Measurements from ENCODE around the gene EIF2A.
"Not testable (repeated sequence)": the region's sequence is repeated elsewhere in the genome, so short reads cannot be mapped to it uniquely, and the experiment has no call there.

The EIF2A gene

DNA sequence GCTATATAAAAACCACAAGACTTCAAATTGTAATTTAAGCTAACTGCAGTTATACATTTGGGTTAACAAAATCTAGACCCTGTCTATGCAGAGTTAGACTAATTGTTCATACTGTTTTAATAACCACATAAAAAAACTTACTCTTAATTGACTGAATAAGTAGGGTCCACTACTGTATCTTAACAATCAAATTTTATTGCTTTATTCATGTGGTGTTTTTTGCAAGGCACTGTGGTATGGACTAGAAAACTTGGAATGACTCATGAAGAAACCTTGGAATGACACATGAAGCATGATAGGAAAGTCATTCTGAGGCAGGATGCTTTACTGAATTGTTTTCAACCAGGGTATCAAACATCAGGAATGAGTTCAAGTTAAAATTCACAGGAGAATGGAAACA is 2.5 kb upstream of the EIF2A start:
- DNase-seq, result no peak

DNA sequence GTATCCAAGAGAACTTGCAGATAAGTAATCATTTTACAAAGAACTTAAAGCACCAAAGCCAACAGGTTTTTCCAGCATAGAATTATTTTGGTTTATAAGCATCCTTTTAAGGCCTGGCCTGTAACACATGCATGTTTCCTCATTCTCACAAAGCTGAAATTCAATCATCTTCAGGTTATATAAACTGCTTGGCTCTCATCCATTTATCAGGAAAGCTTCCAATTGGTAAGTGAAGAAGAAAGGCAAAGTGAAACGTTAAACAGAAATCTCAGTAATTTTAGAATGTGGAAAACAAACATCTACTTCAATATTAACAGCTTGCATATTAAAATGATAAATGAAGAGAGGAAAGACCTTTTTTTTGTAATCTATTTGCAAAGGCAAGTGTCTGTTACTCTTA is 1.9 kb upstream of the EIF2A start:
- DNase-seq, result no peak

DNA sequence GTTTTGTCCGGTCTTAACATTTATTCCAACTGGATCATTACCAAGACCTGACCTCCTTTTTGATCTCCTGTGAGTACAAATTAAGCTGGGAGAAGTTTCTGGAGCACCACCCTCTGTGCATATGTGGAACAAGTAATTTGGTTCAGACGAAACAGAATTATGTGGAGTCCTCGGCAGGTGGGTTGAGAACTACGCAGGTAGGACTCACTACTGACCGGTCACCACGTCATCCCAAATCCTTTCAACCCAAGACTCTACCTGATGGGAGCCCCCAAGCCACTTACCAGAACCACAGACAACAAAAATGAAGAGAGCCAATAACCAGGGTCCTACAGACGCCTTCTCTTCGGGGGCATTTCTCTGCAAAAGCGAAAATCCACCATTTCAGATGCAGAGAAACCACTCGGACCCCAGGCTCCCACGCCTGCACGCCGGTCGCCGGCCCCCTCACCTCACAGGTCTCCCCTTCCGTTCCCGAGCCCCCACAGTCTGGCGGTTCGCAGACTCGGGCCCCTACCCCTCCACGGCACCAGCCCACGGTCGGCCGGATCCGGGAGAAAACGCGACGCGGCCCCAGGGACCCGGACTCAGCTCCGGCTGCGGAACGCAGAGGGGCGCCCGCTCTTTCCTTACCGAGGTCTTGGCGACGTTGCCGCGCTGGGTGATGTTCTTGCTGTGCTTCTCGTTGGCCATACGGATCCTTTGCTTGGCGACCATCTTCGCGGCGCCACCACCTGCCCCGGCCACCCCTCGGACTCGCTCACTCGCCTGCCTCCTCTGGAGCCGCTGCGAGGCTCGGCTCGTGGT is 965 bp upstream of the EIF2A start:
- peak; percentile 78 for DNase-seq

DNA sequence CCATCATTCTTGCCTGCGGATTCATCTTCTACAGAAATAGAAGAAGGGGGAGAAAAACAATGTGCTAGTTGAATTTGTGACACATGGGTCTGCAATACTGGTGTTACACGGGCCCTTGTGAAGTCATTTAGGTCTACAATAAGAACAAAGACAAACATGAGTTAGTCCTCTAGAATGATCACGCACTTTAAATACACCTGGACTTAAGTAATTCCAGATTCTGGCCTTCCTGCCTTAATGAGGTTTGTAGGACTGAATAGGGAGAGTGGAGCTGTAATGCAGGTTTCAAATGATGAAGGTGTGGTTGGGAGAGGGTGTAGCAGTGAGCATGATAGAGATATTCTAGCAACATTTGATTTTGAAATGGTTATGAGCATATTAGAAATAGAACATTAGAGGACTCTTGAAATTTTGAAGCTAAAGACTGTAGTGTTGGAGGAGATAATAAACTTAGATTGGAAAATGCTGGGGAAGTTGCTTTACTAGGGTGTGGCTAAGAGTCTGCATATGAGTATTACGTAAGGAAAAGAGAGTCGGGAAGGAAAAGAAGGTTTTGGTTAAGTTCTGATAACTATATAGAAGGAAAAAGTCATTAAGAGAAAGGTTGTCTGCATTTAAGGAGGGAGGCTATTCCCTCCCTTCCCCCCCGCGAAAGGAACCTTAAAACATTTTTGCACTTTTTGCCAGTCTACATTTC is 606 bp downstream of the EIF2A start:
- DNase-seq, result no peak

DNA sequence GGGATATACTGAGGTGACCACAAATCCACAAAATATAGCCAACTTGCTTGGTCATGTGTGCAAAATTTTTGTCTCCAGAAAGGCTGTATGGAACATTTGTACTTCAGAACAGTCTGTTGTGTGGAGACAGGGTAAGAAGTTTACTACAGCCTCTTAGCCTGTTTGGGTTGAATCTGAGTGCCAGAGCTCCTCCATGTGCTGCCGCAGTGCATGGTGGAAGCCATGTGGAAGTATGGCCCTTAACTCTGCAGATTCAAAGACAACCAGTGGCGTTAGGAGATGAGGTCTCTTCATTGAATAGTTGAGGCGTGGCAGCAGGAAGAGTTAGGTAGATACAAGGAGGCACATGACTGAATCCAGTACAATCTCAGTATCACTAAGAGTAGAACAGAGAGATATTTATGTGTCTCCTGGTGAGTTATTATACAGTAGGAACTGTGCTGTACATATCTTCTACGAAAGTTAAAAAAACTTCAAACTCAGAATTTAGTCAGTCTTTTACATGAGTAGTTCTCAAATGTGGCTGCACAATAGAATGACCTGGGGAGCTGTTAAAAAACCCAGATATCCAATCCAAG is 9.4 kb downstream of the EIF2A start:
- no peak for DNase-seq

DNA sequence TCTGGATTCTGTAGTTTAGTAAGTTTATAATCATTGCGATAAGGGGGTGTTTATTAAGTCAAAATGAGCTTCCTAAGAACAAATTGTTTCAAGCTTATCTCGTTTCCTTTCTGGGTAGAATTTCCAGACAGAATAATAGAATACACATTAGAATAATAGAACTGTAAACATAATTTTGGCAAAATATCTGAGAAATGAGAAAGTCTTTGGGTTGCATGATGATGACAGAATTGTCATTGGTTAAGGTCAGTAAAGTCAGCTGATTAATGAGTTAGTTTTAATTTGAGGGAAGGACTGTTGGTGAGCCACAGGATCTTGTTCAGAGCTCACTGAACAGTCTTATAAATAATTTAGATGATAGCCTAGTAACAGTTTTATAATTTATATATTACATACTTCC is 10.2 kb downstream of the EIF2A start:
- no peak for DNase-seq

DNA sequence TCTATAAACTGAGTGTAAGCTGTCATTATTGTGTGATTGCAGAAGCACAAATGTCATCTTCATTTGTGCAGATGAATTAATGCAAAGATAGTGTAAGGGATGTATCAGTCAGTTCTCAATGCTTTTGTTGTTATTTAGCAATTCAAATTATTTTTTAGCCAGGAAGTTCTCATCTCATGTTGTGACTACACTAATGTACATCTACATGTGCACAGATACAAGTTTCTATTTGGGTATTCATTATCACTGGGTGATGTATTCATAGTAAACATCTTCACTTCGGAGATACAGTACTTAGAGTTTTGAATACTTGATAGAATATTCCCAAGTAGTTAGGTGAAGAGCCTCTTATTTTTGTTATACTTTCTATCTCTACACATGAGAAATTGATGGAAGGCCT is 11.1 kb downstream of the EIF2A start:
- no peak for DNase-seq

DNA sequence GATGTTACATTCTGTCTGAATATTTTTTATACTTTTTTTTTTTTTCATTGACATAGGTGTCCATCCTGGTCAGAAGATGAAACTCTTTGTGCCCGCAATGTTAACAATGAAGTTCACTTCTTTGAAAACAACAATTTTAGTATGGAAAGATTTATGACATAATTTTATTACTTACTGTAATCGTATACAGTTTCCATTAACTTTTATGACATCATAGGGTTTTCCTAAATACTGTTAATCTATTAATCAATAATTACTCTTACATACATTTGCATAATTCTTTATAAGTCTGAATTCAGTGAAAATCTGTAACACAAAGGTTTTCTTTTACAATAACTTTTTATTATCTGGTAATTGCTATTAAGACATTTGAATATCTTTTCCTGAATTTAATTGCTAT is 17.7 kb downstream of the EIF2A start:
- no peak for DNase-seq

DNA sequence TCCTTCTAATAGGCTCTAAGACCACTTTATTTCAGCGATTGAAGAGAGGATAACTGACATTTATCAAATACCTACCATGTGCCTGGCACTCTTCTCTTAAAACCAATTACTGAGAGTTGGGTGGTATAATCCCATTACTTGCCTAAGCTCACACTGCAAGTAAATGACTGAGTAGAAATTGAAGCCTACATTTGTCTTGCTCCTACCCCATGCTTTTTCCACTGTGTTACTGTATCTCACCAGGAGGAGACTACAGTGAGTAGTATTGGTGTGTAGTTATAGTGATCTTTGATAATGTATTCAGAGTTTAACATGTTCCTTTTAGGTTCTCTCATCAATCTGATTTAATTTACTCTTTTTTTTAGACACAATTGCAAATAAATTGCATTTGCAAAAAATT is 20.7 kb downstream of the EIF2A start:
- no peak for DNase-seq

DNA sequence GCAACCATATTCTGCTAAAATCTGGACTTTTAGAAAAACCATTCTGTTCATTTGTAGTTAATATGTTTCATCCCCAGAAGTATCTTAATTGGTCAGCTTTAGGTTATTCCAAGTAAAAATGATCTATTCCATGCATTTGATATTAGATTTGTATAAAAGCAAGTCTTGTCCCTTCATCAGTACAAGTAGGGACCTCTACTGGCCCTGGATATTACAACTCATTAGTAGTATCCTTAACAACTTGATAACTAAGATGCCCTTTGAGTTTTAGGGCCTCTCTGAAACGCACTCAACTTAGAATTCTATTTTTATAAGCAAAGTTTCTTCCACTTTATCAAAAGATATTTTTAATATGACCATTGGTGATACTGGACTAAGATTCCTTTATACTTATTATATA is 31.3 kb downstream of the EIF2A start:
- no peak for DNase-seq

DNA sequence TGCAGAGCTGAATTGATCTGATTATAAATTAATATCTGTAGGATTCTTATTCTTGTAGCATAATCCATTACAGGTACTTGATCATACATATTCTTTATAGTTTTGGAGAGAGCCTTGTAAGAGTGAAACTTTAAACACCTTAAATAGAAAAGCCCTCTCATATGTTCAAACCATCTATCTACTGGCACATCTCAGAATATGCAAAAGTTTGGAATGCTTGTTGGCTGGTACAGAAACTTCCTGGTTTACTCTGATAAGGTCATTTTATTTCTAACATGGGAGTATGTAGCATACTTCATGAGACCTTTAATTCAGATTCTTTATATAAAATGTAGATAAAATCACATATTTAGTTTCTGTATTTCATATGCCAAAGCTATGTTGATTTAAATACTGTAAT is 34.6 kb downstream of the EIF2A start:
- DNase-seq, result no peak

DNA sequence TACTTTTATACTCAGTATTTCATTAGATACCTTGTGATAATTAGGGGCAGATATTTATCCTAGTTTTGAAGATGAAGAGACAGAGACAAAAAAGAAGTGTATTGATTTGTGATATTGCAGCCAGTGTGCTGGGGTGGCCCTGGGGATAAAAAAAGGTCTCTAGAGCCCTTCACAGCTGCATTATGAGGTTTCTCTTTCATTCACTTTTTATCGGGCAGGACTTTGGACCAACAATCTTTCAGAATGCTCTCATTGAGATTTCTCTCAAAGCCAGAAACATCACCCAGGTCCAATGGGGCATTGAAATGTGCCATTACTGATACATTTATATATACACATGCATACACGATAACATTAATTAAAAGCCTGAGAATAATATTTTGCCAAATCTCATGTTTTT is 36.0 kb downstream of the EIF2A start:
- no peak for DNase-seq

DNA sequence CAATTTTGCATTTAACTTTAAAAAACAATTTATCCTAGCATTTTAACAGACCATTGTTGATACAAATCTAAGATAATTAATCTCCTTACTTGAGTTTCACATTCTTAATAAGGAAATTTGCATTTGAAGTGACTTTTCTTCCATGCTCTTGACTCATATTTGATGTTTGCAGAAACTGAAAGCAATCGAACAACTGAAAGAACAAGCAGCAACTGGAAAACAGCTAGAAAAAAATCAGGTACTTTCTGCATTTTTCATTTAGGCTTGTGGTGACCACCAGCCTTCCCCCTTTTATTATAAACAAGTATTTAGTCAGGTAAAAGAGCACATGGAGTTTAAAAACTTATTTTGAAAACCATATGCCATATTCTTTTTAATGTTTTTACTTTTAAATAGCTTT is 36.4 kb downstream of the EIF2A start:
- no peak for DNase-seq

DNA sequence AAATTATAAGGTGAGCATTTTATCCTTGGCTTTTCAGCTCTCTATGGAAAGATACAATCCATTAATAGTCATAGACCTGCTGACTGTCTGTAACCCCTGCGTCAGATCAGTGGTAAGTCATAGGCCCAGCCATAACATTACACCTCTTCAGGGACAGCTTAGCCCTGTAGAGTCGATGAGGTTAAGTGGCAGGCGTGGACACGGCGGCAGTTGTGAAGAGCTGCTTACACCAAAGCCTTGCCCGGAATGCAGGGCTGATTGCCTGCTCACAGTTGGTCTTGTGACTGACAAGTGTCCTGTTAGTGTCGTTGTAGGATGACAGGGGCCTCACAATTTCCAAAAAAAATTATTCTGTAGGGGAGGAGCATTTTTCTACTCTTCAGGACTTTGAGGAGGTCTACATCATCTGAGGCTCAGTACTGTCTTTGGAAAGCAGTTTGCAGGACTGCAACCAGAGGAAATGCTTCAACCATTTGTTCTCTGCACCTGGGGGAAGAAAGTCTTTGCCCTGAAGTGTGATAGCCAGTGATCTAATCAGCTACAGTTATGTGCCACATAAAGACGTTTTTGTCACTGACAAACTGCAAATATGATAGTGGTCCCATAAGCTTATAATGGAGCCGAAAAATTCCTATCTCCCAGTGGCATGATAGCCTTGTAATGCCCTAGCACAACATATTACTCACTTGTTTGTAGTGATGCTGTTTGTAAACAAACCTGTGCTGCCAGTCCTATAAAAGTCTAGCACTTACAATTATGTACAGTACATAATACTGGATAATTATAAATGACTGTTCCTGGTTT is 41.6 kb downstream of the EIF2A start:
- DNase-seq, result no peak

DNA sequence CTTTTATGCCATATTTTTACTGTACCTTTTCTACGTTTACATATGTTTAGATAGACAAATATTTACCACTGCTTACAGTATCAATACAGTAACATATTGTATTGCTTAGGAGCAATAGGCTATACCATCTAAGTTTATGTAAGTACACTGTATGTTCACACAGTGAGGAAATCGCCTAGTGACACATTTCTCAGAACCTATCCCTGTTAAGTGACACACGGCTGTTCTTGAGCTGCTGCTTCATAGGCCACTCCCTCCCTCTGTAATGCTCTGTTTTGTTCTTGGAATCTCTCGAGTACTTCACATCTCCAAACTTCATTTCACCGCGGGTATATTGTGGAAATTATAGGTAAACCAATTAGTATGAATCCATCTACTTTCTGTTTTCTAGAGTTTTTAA is 43.2 kb downstream of the EIF2A start:
- no peak for DNase-seq

DNA sequence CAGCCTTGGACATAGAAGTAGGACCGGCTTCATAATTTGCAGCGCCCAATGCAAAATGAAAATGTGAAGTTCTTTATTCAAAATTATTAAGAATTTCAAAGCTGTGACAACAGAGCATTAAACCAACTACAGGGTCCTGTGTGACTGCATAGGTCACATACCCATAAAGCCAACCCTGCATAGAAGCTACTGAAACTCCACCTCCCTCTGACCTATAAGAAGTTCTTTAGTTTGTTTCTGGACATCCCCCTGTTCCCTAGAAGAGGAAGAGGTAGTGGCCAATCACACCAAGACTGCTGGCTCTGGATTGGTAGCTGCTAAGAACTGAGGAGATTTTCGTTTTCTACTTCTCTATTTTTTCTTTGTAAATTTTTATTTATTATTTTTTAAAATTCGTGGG is 47.6 kb downstream of the EIF2A start:
- no peak for DNase-seq

DNA sequence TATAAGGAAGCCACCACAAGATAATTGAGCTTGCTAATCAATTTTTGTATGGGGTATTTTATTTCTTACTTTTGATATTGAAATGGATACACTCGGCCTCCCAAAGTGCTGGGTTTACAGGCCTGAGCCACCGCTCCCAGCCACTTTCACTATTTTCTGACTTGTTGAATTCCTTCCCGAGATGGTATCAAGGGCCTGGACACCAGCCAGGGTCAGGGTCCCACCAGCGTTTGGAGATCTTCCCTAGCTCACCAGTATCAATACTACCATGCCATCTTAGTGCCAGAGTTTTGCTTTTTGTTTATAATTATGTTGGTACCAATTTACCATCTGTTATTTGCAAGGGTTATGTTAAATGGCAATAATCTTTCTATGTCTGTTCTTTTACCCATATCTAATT is 51.1 kb downstream of the EIF2A start:
- no peak for DNase-seq

DNA sequence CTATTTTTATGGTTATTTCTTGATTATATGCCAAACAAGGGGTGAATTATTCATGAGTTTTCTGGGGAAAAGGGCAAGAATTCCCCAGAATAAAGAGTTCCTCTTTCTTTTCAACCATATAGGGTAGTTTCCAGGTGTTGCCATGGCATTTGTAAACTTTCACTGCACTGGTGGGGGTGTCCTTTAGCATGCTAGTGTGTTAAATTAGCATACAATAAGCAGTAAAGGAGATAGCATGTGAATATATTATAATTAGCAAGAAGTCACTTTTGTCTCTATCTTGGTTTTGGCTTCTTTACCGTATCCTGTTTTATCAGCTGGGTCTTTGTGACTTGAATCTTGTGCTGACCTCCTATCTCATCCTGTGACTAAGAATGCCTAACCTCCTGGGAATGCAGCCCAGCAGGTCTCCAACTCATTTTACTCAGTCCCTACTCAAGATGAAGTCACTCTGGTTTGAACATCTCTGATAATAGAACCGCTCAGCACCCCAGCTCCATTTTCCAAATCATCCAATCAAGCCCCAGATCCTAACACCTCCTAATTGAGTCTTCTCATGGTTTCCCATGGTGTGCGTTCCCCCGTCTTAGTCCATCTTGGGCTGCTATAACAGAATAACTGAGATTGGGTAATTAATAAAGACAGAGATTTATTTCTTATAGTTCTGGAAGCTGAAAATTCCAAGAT is 53.2 kb downstream of the EIF2A start:
- no peak for DNase-seq

DNA sequence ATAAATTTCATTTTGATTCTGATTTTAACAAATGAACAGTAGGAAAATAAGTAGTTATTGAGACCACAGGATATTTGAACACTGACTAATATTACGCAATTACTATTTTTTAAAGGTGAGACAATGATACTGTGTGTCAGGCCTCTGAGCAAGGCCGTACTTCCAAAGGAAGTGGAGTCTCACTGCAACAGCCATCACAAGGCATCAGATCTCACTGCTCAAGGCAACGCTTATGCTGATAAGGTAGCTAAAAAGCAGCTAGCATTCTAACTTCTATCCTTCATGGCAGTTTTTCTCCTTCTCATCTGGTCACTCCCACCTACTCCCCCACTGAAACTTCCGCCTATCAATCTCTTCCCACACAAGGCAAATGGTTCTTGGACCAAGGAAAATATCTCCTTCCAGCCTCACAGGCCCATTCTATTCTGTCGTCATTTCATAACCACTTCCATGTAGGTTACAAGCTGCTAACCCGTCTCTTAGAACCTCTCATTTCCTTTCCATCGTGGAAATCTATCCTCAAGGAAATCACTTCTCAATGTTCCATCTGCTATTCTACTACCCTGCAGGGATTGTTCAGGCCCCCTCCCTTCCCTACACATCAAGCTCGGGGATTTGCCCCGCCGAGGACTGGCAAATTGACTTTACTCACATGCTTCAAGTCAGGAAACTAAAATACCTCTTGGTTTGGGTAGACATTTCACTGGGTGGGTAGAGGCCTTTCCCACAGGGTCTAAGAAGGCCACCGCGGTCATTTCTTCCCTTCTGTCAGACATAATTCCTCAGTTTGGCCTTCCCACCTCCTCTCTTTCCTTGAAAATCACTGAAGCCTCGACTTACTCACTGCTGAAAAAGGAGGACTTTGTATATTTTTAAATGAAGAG is 54.3 kb downstream of the EIF2A start:
- not testable (repeated sequence) for DNase-seq

DNA sequence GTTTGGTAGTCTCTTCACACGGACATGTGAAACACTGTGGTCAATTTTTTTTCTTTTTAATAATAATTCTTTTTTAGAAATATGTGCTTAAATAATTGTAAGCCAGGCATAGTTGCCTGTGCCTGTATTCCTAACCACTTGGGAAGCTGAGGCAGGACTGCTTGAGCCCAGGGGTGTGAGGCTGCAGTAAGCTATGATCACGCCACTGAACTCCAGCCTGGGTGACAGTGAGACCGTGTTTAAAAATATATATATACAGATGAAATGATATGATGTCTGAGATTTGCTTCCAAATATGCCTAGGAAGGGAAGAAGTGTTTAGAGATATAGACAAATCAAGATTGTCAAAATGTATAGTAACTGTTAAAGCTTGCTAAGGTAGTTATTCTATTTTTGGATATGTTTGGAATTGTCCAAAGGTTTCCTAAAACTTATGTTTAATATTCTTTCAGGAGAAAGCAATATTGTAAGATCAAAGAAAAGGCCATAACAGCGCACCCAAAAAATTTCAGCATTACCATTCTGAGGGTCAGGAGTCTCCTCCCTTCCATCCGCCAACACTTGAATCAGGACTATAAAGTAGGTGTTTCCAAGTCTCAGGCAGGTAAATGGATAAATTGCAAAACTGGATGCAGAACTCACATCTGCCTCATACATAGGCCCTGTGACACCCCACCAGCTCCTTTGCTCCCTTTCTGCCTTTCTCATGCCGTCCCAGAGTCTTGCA is 56.0 kb downstream of the EIF2A start:
- no peak for DNase-seq
